NCI-H146 treated with DMSO at 0.1 percent for 48 hours (cell line): ENCODE data around the gene UNC13A.

Experiments
- DNase-seq: peaks from one replicate; lab custom pipeline; 2025; ENCODE audit not compliant: unreplicated experiment; lab: John Stamatoyannopoulos, UW

UNC13A gene

DNA sequence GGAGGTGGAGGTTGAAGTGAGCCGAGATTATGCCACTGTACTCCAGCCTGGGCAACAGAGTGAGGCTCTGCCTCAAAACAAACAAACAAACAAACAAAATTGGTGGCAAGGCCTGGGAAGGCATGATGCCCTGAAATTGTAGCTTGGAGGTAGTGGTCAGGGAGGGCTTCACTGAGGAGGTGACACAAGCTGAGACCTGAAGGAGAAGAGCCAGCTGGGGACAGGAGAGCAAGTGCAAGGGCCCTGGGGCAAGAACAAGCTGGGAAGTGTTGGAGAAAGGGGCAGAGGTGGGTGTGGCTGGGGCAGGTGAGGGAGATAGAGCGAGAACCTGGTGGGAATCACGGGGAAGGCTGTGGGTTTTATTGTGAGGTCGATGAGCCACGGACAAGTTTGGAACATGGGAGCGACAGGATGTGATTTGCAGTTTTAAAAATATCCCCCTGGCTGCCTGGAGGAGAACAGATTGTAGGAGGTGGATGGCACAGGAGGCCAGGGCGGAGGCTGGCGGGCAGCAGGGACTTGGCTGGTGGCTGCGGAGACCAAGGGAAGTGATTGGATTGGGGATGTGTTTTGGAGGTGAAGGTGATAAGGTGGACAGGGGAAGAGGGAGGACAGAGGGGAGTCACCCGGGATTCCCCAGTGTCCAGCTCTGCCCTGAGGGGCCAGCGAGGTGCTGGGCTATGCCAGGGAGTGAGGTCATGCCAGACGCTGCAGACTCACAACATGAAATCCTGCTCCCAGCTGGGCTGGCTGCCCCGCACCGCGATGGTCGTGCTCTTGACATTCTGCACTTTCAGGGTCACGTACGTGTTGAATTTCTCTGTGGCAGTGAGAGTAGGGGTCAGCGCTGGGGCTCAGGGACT is 14.0 kb downstream of the UNC13A start:
- DNase-seq, result no peak

DNA sequence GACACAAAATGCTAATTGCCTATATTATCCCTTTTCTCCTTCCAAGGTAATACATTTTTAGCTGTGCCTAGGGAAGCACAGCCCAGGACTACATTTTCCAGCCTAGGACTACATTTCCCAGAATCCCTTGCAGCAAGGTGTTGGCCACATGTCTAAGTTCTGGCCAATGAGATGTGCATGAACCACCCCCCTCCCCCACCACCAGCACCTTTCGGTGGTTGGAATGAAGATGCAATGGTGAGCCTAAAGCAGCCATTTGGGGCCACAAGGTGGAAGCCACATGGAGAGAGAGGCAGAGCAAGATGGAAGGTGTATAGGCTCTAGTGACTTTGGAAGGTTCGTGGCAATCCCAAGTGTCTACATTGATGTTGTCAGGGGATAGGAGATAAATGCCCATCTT is 16.2 kb downstream of the UNC13A start:
- no peak for DNase-seq

DNA sequence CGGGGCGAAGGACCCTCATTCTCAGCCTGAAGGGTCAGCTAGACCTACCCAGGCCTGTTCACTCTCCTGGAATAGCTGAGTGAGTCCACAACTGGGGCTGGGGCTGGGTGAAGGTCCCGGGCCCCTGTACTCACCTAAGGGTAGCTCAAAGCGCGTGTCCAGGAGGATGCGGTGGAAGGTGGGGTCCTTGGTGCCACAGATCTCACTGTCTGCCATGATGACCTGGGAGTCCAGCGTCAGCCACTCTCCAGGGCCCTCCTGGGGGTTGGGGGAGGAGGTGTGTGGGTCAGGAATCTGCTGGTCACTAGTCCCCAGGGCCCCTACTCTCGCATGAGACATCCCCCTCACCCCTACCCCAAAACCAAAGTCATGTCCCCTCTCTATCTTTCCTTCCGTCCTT is 18.7 kb downstream of the UNC13A start:
- no peak for DNase-seq

DNA sequence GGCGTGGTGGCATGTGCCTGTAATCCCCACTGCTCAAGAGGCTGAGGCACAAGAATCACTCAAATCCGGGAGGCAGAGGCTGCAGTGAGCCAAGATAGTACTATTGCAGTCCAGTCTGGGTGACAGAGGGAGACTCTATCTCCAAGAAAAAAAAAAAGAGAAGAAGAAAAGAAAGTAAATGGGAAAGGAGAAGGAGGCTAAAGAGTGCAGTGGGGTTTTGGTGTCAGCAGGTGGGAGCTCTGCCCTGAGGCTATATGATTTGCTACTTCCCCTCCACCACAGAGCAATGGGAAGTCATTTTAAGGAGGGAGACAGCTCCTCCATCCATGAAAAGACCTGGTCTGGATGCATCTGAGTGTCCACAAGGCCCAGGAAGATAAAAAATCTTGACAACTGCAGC is 23.1 kb downstream of the UNC13A start:
- no peak for DNase-seq

DNA sequence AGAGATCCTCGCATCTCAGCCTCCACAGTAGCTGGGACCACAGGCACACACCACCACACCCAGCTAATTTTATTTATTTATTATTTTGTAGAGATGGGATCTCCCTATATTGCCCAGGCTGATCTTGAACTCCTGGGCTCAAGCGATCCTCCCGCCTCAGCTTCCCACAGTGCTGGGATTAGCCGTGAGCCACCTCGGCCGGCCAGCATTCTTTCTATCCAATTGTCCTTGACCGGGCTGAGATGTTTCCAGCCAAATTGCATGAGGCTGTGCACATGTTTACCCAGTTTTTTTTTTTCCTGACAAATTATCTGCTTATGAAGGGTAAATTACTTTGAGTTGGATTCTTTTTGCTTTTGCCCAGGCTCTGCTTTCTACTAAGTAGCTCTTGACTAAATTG is 28.2 kb downstream of the UNC13A start:
- no peak for DNase-seq

DNA sequence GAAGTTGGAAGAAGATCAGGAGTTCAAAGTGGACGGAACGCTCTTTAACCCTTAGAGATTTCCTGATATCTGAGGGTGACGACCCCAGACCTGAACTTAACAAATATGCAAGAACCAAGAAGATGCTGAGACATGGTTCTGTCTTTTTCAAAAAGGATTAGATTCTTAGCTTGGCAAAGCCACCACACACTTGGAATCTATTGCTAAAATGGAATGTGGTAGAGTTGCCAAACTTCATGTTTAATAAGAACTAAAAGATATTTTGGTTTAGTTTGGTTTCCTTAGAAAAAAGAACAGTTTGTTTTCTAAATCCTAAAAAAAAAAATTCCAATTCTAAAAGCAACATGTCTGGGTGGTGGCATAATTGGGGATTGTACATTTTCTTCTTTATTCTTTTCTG is 29.5 kb downstream of the UNC13A start:
- no peak for DNase-seq

DNA sequence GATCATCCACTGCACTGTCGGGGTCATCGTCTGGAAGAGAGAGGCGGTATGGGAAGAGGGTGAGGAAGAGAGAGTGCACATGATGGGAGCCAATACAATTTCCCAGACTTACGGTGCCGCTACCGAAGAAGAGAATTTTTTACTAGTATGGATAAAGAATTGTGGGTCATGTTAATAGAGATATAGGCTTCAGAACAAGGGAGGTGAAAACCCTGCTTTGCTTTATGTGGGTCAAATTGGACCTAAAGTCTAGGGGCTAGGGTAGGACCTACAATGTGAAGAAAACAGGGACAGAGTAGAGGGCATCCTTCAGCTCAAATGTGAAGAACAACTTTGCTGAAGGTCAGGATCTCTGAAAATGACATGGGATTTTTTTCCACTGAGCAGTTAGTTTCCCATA is 29.9 kb downstream of the UNC13A start:
- DNase-seq, result no peak

DNA sequence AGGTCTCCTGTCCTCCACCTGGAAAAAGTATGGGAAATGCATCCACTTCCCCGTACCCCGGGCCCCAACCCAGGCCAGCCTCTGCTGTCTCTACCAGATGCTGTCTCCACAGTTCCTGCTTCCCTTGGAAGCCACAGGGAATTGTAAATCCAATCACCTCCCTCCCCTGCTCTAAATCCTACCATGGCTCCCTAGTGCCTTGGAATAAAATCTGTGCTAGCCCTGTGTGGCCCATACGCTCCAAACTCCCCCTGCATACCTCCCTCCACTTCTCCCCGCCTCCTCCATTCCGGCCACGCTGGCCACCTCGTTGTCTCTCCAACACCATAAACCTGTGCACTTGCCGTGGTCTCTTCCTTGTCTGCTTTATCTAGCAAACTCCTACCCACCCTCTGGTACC is 31.2 kb downstream of the UNC13A start:
- DNase-seq, result no peak

DNA sequence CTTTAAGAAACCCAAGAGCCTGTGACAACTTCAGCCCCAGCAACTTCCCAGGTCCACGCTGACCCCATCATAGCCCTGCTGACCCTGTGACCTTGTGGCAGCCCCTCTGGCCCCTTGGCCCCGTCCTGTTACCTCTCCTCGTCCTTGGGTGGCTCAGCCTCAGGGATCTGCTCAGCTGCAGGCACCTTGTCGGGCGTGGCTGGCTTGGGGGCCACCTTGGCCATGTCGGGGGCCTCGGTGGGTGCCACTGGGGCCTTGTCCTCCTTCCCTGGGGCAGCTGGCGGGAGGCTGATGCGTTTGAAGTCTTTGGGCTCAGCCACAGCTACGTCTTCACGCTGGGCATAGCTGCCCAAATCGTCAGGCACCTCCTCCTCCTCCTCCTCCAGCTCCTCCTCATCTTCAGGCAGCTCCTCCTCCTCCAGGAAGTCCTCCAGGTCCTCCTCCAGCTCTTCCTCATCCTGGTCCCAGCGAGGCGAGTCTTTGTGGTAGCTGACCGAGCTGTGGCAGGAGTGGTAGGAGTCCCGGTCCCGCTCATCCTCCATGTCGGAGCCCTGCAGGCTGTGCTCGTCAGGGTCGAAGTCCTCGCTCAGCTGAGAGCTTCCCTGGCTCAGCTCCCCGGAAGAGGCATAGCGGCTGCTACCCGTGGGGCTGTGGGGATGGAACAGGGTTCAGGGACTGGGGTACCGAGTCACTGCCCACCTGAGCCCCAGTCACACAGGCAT is 32.2 kb downstream of the UNC13A start:
- no peak for DNase-seq

DNA sequence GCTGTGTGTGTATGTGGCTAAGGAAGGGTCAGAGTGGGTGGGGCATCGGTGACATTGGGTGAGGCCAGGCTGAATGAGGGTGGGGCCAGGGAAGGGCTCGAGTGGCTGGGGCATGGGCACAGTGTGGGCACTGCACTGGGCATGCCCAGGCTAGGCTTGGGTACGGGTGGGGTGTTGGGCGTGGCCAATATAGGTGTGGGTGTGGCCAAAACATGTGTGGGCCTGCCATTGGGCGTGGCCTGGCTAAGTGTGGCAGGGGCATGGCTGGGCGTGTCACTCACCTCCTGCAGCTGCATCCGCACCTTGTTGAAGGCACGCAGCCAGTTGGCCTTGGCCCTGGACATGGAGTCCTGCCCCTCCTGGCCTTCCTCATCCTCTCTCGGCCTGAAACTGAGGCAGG is 33.2 kb downstream of the UNC13A start:
- no peak for DNase-seq

DNA sequence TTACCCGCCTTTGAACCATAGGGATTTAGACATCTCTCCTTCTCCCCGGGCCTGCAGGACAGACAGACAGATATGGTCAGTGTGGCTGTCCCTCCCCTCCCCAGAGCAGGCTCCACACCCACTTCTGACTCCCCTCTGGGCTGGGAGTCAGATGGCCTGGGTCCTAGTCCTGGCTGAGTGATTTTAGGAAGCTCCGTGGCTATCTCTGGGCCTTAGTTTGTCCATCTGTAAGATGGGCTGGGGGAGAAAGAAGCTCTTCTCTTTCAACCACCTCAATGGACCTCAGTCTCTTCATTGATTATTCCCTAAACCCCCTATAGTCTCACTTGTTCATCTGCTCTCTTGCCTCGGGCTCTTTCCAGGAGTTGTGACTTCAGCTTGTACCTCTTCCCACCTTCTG is 35.5 kb downstream of the UNC13A start:
- DNase-seq, result no peak

DNA sequence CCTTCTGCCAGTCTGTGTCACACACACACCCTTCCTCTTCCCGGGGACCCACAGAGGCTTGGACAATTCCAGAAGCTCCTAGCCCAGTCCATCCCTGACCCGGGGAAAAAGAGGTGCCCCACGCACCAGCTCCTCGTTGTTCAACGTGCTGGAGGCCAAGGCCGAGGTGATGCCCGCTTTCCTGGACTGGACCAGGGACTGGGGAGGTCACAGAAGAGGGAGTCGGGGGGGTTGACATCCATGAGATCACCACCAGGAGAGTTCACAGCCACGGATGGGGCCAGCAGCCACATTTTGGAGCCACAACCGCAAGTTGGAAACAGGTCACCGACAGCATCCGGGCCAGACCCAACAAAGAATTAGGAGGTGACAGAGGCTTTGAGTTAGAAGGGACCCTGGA is 39.4 kb downstream of the UNC13A start:
- no peak for DNase-seq

DNA sequence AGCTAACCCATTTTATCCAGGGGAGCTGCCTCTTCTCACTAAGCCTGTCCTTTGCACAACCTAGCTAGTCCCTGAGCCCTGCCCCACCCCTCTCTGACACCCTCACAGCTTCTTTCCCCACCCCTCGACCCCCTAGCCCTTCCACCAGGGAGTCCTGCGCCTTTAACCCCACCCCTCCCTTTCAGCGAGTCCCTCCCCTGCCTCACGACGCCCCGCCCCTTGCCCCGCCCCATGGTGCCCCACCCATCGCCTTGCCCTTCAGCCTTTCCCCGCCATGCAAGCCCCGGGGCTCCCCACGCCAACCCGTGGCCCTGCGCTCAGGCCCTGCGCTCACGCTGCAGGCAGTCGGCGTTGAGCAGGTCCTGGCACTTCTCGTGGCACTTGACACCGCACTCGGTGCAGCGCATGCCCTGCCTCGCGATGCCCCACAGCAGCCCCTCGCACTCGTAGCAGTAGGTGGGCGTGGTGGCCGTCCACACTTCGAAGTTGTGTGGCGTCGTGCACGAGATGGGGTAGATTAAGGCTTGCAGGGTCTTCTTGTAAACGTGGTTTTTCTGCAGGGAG is 40.0 kb downstream of the UNC13A start:
- no peak for DNase-seq

DNA sequence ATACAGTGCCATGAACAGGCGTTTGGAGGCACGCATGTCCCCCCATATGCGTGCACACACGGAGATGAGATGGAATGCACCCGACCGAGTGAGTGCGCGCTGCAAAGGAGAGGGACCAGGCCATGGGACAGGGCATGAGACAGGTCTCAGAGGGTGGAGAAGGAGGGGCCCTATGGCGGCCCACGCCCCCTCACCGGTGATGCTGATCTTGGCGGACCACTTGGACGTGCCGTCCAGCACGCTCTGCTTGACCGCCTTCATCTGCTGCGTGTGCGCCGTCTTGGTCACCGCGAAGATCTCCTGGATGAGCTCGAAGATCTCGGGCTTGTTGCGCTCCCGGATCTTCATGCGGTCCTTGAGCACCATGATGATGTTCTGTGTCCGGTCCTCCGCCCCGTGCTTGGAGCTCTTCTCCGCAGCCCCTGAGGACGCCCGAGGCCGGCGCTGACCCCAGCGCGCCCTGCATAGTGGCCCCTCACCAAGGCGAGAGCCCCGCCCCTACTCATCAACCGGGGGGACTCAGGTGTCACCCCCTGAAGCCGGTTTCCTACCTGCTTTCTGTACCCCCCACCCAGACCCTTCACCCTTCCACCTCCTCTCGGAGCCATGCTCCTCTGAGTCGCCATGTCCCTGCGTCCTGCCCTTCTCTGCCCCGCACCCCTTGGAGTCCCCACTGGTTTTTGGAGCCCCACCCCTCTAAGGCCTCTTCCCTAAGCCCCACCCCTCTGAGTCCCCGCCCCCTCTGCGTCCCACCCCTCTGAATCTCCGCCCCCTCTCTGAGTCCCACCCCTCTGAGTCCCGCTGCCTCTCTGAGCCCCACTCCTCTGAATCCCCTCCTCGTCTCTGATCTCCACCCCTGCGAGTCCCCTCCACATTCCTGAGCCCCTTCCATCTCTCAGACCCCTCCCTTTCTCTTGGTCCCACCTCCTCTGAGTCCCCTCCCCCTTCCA is 40.8 kb downstream of the UNC13A start:
- DNase-seq, result no peak

DNA sequence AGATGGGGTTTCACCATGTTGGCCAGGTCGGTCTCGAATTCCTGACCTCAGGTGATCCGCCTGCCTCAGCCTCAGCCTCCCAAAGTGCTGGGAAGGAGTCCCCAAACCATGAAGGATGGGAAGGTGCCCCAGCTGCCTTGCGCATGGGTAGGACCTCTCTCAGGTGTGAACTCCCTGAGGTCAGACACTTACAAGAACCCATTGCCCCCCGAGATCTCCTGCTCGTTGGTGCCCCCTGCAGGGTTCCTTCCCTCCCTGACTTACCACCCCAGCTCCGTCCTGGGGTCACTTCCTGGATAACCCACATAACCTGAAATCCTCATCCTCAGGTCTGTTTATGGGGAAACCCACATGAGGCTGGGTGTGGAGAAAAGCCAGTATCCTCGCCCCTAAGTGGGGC is 41.7 kb downstream of the UNC13A start:
- DNase-seq, result no peak

DNA sequence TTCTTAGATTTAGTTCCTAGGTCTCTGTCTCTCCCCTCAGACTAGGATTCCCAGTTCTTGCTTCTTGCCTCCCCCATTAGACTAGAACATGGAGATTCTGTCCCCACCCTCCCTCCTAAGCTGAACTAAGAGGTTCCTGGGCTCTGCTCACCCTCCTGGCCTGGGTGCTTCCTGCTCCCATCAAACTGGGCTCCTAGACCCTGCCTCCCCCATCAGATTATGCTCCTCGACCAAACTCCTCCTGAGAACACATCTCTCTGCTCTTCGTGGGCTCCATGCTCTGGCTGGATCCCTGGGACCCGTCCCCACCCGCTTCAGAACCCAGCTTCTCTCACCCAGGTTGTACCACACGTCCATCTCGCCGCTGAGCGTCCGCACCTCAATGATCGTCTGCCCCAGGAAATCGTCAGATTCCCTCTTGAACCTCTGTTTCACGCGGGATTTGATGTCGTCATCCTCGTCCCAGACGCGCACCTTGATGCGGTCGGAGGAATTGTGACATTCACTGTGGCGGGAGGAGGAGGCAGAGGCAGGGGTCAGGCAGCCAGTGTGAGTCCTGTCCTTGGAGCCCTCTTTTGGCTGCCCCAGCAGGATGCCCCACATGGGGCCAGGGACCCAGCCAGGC is 42.7 kb downstream of the UNC13A start:
- no peak for DNase-seq

DNA sequence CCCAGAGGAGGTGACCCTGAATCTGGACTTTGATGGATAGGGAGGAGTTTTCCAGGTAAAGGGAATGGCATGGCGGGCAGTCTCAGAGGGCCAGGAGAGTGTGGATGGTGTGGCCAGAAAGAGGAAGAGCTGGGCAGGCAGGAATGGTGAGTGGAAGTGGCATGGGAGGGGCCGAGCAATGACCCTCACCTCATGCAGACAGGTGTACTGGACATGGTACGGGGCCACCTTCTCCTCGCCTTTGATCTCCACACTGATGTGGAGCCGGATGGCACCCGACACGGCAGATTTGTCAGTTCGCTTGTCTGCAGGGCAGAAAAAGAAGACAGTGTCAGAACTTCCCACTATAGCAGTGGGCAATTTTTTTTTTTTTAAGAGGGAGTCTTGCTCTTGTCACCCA is 45.5 kb downstream of the UNC13A start:
- DNase-seq, result no peak

DNA sequence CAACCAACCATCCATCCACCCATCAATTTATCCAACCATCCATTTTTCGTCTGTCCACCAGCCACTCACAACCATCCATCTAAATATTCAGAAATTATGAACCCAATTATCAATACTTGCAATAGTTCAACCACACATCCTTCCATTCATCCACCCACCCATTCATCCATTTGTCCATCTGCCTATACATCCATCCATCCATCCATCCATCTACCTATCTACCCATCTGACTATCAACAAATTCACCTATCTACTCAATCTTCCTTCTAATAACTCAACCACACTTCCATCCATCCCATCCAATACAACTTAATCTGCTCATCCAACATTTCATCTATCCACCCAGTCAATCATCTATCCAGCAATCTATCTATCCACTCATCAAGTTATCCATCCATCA is 46.3 kb downstream of the UNC13A start:
- DNase-seq, result no peak

DNA sequence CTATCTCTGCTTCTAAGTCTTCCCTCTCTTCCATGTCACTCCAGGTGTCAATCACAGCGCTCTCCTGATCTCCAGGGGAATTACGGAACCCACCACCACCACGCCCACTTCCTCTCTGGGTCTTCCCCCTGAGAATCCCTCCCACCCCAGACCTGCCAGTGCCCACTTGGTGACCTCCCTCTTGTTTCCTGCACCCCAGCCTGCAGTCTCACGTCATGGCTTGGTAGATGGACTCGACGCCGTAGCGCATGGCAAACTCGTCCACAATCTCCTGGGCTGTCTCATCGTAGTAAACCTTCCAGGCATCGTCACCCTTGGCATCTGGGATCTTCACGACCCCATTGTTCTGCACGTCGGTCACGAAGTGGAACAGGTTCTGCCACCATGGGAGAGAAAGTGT is 47.0 kb downstream of the UNC13A start:
- no peak for DNase-seq

DNA sequence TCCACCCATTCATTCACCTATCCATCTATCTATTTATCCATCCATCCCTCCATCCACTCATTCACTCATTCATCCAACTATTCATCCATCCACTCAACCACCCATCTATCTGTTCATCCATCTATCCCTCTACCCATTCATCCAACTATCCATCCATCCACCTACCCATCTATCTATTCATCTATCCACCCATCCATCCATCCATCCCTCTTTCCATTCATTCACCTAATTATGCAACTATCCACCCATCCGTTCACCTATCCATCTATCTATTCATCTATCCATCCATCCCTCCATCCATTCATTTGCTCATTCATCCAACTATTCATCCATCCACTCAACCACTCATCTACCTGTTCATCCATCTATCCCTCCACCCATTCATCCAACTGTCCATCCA is 54.5 kb downstream of the UNC13A start:
- no peak for DNase-seq

DNA sequence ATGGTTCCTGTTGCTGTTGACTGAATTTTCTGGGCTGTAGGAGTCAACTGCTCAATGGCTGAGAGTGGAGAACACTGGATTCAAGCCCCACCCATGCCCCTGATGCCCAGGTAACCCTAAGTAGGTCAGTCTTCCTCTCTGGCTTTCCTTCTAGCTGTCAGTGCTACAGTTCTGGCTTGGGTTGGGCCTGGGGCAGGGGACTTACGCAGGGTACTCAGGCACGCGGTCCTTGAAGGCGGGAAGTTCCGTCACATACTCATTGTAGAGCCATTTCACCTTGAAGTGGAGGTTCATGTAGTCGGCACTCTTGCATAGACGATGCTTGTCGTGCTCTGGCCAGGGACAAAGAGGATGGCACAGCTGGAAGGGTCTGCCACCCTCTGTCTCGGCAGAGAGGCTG is 55.6 kb downstream of the UNC13A start:
- no peak for DNase-seq
